Neural progenitor cell (in vitro differentiated cells): ENCODE measurements around the gene TRPM3. TPM values are rescaled to one million over a fixed set of nuclear protein-coding genes. Genes with fewer than 3 reads are reported as not detected.

Experiments
- DNase-seq: peaks from one replicate; pipeline ENCODE4 v3.0.0-alpha.2; 2016; ENCODE audit warnings: low spot score
- H2AFZ ChIP-seq: fragments of 200-600 bp; sonication (generic); replicated peaks from 2 replicates; pipeline ENCODE4 v1.6.1; 2016; ENCODE audit warnings: antibody characterized with exemption
- H3F3A ChIP-seq: fragments of 200-600 bp; sonication (generic); 2 replicates; pipeline ENCODE4 v1.6.1; 2016; ENCODE audit warnings: antibody characterized with exemption, low read depth
- H3K27ac ChIP-seq: fragments of 200-600 bp; sonication (generic); 2 replicates; pipeline ENCODE4 v1.5.1; 2016; ENCODE audit warnings: mild to moderate bottlenecking
- H3K27me3 ChIP-seq: fragments of 200-600 bp; sonication (generic); 2 replicates; pipeline ENCODE4 v1.6.1; 2016; ENCODE audit warnings: mild to moderate bottlenecking, moderate library complexity
- H3K36me3 ChIP-seq: fragments of 200-600 bp; sonication (generic); 2 replicates; pipeline ENCODE4 v1.5.1; 2016
- H3K4me1 ChIP-seq: fragments of 200-600 bp; sonication (generic); 2 replicates; pipeline ENCODE4 v1.6.1; 2016; ENCODE audit warnings: mixed run types
- H3K4me2 ChIP-seq: fragments of 200-600 bp; sonication (generic); 2 replicates; pipeline ENCODE4 v1.6.1; 2016
- H3K4me3 ChIP-seq: fragments of 200-600 bp; sonication (generic); 2 replicates; pipeline ENCODE4 v1.5.1; 2016
- H3K79me2 ChIP-seq: fragments of 200-600 bp; sonication (generic); 2 replicates; pipeline ENCODE4 v1.6.1; 2016; ENCODE audit warnings: low read depth
- H3K9ac ChIP-seq: fragments of 200-600 bp; sonication (generic); 2 replicates; pipeline ENCODE4 v1.6.1; 2016
- H3K9me3 ChIP-seq: fragments of 200-600 bp; sonication (generic); 2 replicates; pipeline ENCODE4 v1.5.1; 2016; ENCODE audit warnings: low read depth
- H4K20me1 ChIP-seq: fragments of 200-600 bp; sonication (generic); 2 replicates; pipeline ENCODE4 v1.6.1; 2016; ENCODE audit warnings: low read depth
- H3K27ac Mint-ChIP-seq: 3 replicates; pipeline ENCODE4 v1.8.0; 2021; ENCODE audit warnings: mixed read lengths
- H3K27me3 Mint-ChIP-seq: 2 replicates; pipeline ENCODE4 v1.8.0; 2022; ENCODE audit warnings: low read depth, mild to moderate bottlenecking, inconsistent platforms, moderate library complexity, mixed read lengths; ENCODE audit not compliant: insufficient read depth
- H3K36me3 Mint-ChIP-seq: 3 replicates; pipeline ENCODE4 v1.8.0; 2021; ENCODE audit warnings: mixed read lengths
- H3K4me1 Mint-ChIP-seq: 3 replicates; pipeline ENCODE4 v1.8.0; 2021; ENCODE audit warnings: mixed read lengths
- H3K4me3 Mint-ChIP-seq: 3 replicates; pipeline ENCODE4 v1.8.0; 2021; ENCODE audit warnings: mild to moderate bottlenecking, moderate library complexity, mixed read lengths
- H3K9me3 Mint-ChIP-seq: 3 replicates; pipeline ENCODE4 v1.8.0; 2020; ENCODE audit warnings: mixed read lengths
- CTCF ChIP-seq: fragments of 200-600 bp; sonication (generic); IDR thresholded peaks from 2 replicates; pipeline ENCODE4 v1.5.1; 2017; ENCODE audit warnings: antibody characterized with exemption, mild to moderate bottlenecking
- EZH2 ChIP-seq: fragments of 200-600 bp; sonication (generic); IDR thresholded peaks from 2 replicates; pipeline ENCODE4 v1.6.1; 2017; ENCODE audit warnings: antibody characterized with exemption, mild to moderate bottlenecking, moderate library complexity
- EZH2phosphoT487 ChIP-seq: fragments of 200-600 bp; sonication (generic); IDR thresholded peaks from 2 replicates; pipeline ENCODE4 v1.6.1; 2017; ENCODE audit warnings: antibody characterized with exemption
- total RNA-seq: library from RNA; depleted of rRNA; stranded (reverse); fragments of >200 nt; gene quantifications from 2 replicates; pipeline ENCODE4 v1.2.3, GENCODE V29; 2015; ENCODE audit warnings: low replicate concordance

The TRPM3 gene
- total RNA-seq, 1 donor from 2014 or later = 37.2 TPM

DNA sequence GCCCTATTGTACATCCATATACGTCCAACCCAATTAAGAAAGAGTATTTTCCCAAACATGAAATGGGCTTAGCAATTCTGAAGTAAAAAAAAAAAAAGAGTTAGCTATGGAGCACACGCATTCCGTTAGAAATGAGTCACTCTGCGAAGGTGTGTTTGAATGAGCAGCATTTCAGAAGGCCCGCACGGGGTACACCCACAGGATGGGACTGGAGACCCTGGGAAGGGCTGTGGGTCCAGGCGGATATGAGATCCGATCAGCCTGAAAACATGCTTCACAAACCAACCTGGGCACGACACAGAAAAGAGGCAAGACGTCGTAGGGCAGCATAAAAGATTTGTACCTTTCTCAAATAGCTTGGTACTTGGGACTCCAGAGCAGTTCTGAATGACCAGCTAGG lies 533.0 kb downstream of the TRPM3 start:
- Mint-ChIP-seq H3K36me3 (peaks cover 14% of the 10 kb centered on the region), H3K27ac (peak overlapping the region; percentile 24), H3K4me3 (no peak overlapping the region), H3K9me3 (no peaks in the 10 kb centered on the region), H3K27me3 (no peaks in the 10 kb centered on the region), H3K4me1 (no peaks in the 10 kb centered on the region)
- no peaks in the 10 kb centered on the region for H3K79me2 ChIP-seq
- H3K9ac ChIP-seq = no peak overlapping the region
- H3F3A ChIP-seq = no peaks in the 10 kb centered on the region
- no peaks in the 10 kb centered on the region for H3K4me1 ChIP-seq
- H3K9me3 ChIP-seq = no peaks in the 10 kb centered on the region
- no peak overlapping the region for H3K4me2 ChIP-seq
- no peak overlapping the region for H2AFZ ChIP-seq
- DNase-seq = no peak
- no peaks in the 10 kb centered on the region for H4K20me1 ChIP-seq
- TF ChIP-seq EZH2 (no peak), EZH2phosphoT487 (no peak), CTCF (no peak)
- no peak overlapping the region for H3K4me3 ChIP-seq
- no peaks in the 10 kb centered on the region for H3K27me3 ChIP-seq
- H3K27ac ChIP-seq = no peak overlapping the region
- no peaks in the 10 kb centered on the region for H3K36me3 ChIP-seq

DNA sequence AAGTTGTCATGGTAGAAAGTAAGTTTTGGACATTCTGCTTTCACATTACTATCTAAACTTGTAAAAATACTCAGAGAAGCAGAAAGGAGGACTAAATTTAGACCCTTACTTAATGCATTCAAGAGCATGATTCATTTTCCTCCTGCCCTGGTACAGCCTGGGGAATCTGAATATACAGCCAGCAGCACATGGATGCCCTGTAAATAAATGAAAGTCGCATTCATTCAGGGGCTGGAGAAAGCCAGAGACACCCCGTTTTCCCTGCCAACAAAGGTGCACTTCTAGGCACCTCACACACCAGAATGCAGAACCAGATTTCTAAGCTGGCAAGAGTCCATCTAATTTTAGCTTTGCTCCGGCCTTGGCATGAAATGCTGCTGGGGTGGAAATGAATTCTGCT lies 534.2 kb downstream of the TRPM3 start:
- Histone ChIP-seq H3F3A (no peaks in the 10 kb centered on the region), H3K36me3 (no peaks in the 10 kb centered on the region), H3K9me3 (no peaks in the 10 kb centered on the region), H4K20me1 (no peaks in the 10 kb centered on the region), H3K4me3 (no peak overlapping the region), H3K27ac (no peak overlapping the region), H3K4me1 (peaks cover under 1% of the 10 kb centered on the region), H3K9ac (no peak overlapping the region), H2AFZ (no peak overlapping the region), H3K27me3 (no peaks in the 10 kb centered on the region), H3K4me2 (no peak overlapping the region), H3K79me2 (no peaks in the 10 kb centered on the region)
- peaks cover under 1% of the 10 kb centered on the region for H3K4me1 Mint-ChIP-seq
- no peaks in the 10 kb centered on the region for H3K9me3 Mint-ChIP-seq
- no peak for DNase-seq
- peaks cover 14% of the 10 kb centered on the region for H3K36me3 Mint-ChIP-seq
- no peaks in the 10 kb centered on the region for H3K27me3 Mint-ChIP-seq
- H3K4me3 Mint-ChIP-seq = no peak overlapping the region
- no peak overlapping the region for H3K27ac Mint-ChIP-seq
- TF ChIP-seq CTCF (no peak), EZH2phosphoT487 (no peak), EZH2 (no peak)

DNA sequence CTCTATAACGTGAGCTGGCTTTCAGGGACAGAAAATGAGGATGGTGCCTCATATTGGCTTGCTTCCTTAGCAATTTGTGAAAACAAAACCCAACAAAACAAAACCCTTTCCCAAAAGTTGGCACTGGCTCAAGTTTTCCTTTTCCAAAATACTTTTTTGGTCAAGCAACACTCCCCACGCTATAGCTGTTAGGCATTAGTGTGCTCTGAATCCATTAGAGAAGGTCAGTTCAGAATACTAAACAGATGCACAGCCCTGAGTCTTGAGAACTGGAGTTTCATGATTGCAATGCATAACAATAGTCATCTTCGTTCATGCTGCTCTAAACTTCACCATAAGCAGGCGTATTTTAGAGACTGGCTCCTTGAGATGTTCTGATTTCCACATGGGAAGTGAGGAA lies 534.9 kb downstream of the TRPM3 start:
- Histone ChIP-seq H3K27me3 (no peaks in the 10 kb centered on the region), H2AFZ (no peak overlapping the region), H3K9me3 (no peaks in the 10 kb centered on the region), H3F3A (no peaks in the 10 kb centered on the region), H3K4me2 (no peak overlapping the region), H3K79me2 (no peaks in the 10 kb centered on the region), H4K20me1 (no peaks in the 10 kb centered on the region), H3K4me3 (no peak overlapping the region), H3K27ac (no peak overlapping the region), H3K9ac (no peak overlapping the region), H3K36me3 (no peaks in the 10 kb centered on the region), H3K4me1 (peaks cover 4% of the 10 kb centered on the region)
- Mint-ChIP-seq H3K27me3 (no peaks in the 10 kb centered on the region), H3K9me3 (no peaks in the 10 kb centered on the region), H3K27ac (no peak overlapping the region), H3K4me3 (no peak overlapping the region), H3K36me3 (peaks cover 13% of the 10 kb centered on the region), H3K4me1 (peaks cover 6% of the 10 kb centered on the region)
- no peak for TF ChIP-seq EZH2
- no peak for TF ChIP-seq CTCF
- no peak for TF ChIP-seq EZH2phosphoT487
- DNase-seq = no peak
